IMR-90 (cell line): ENCODE measurements around the gene STAG1. TPM values are rescaled to one million over a fixed set of nuclear protein-coding genes. Genes with fewer than 3 reads are reported as not detected.

Experiments used
- ATAC-seq: fragments of 200-7000 bp; cut with Tn5 transposase; 2 replicates; pipeline ENCODE4 v1.9.1; 2020; ENCODE audit warnings: low read depth, mild to moderate bottlenecking, moderate library complexity
- BruUV-seq: library from RNA; stranded (reverse); fragments of 400-500 nt; replicated peaks from 2 replicates; lab custom pipeline; 2021; lab: Mats Ljungman, UMichigan
- CTCF ChIA-PET: fragments of 300-600 bp; formaldehyde crosslinking; extraction: SDS; loops from one replicate; lab custom pipeline; 2021; ENCODE audit warnings: antibody characterized with exemption; lab: Yijun Ruan, JAX
- POLR2A ChIA-PET: fragments of 300-600 bp; sonication (Branson Sonifier 250); formaldehyde crosslinking; loops from one replicate; lab custom pipeline; 2022; ENCODE audit warnings: antibody characterized with exemption; ENCODE audit not compliant: unreplicated experiment; lab: Charles Lee
- DNase-seq: peaks from one replicate; pipeline ENCODE4 v3.0.0; 2013
- H2AFZ ChIP-seq: replicated peaks from 2 replicates; pipeline ENCODE3; 2013; ENCODE audit warnings: low read length, mild to moderate bottlenecking; ENCODE audit not compliant: poor library complexity
- H2AK5ac ChIP-seq: 2 replicates; pipeline ENCODE4 v1.6.1; 2013; ENCODE audit warnings: low read depth, low read length, inconsistent platforms
- H2AK9ac ChIP-seq: replicated peaks from 2 replicates; pipeline ENCODE3; 2013; ENCODE audit warnings: mild to moderate bottlenecking, low read depth, low read length, moderate library complexity; ENCODE audit not compliant: poor library complexity
- H2BK120ac ChIP-seq: 2 replicates; pipeline ENCODE4 v1.6.1; 2013; ENCODE audit warnings: low read depth, low read length, inconsistent platforms
- H2BK15ac ChIP-seq: 3 replicates; pipeline ENCODE4 v1.6.1; 2013; ENCODE audit warnings: low read depth, low read length, inconsistent platforms
- H2BK20ac ChIP-seq: 2 replicates; pipeline ENCODE4 v1.6.1; 2013; ENCODE audit warnings: low read depth, mild to moderate bottlenecking, inconsistent platforms, low read length, moderate library complexity
- H2BK5ac ChIP-seq: 2 replicates; pipeline ENCODE4 v1.6.1; 2013; ENCODE audit warnings: mild to moderate bottlenecking, low read depth, low read length, inconsistent platforms; ENCODE audit not compliant: poor library complexity, severe bottlenecking
- H3K14ac ChIP-seq: replicated peaks from 2 replicates; pipeline ENCODE4 v1.6.1; 2013; ENCODE audit warnings: low read depth, low read length, inconsistent platforms
- H3K18ac ChIP-seq: 2 replicates; pipeline ENCODE4 v1.6.1; 2013; ENCODE audit warnings: low read depth, low read length, control low read depth
- H3K23ac ChIP-seq: 2 replicates; pipeline ENCODE4 v1.6.1; 2013; ENCODE audit warnings: low read depth, low read length, inconsistent platforms
- H3K27ac ChIP-seq: 2 replicates; pipeline ENCODE4 v1.5.1; 2013; ENCODE audit warnings: mild to moderate bottlenecking, control low read depth, low read length; ENCODE audit not compliant: insufficient read depth
- H3K27me3 ChIP-seq: 2 replicates; pipeline ENCODE4 v1.6.1; 2013; ENCODE audit warnings: low read length; ENCODE audit not compliant: control insufficient read depth, insufficient read depth
- H3K36me3 ChIP-seq: 2 replicates; pipeline ENCODE4 v1.6.1; 2013; ENCODE audit warnings: low read length, mixed read lengths; ENCODE audit not compliant: control insufficient read depth, insufficient read depth
- H3K4ac ChIP-seq: 2 replicates; pipeline ENCODE4 v1.6.1; 2013; ENCODE audit warnings: low read depth, low read length, inconsistent platforms
- H3K4me1 ChIP-seq: 2 replicates; pipeline ENCODE4 v1.6.1; 2013; ENCODE audit warnings: low read length, mixed read lengths; ENCODE audit not compliant: control insufficient read depth, insufficient read depth
- H3K4me2 ChIP-seq: 2 replicates; pipeline ENCODE4 v1.6.1; 2013; ENCODE audit warnings: low read depth, mild to moderate bottlenecking, control low read depth, low read length, moderate library complexity
- H3K4me3 ChIP-seq: 2 replicates; pipeline ENCODE4 v1.5.1; 2013; ENCODE audit warnings: low read depth, mild to moderate bottlenecking, control low read depth, low read length, moderate library complexity; ENCODE audit not compliant: insufficient read depth
- H3K56ac ChIP-seq: 2 replicates; pipeline ENCODE4 v1.6.1; 2013; ENCODE audit warnings: low read length, inconsistent platforms; ENCODE audit not compliant: insufficient read depth; ENCODE audit errors: extremely low read depth
- H3K79me1 ChIP-seq, 2 experiments: 2 replicates each; pipeline ENCODE4 v1.6.1; 2013; ENCODE audit warnings: low read length in 2 of 2, inconsistent platforms in 1 of 2, low read depth in 1 of 2
- H3K9ac ChIP-seq: 2 replicates; pipeline ENCODE4 v1.6.1; 2013; ENCODE audit warnings: low read depth, low read length, control low read depth
- H3K9me1 ChIP-seq: 2 replicates; pipeline ENCODE4 v1.6.1; 2013; ENCODE audit warnings: low read length, inconsistent platforms; ENCODE audit not compliant: insufficient read depth
- H3K9me3 ChIP-seq: 2 replicates; pipeline ENCODE4 v1.6.1; 2013; ENCODE audit warnings: low read length; ENCODE audit not compliant: control insufficient read depth, insufficient read depth
- H4K20me1 ChIP-seq: 2 replicates; pipeline ENCODE4 v1.6.1; 2013; ENCODE audit warnings: low read length, inconsistent platforms; ENCODE audit not compliant: insufficient read depth
- H4K5ac ChIP-seq: 2 replicates; pipeline ENCODE4 v1.6.1; 2013; ENCODE audit warnings: mild to moderate bottlenecking, low read depth, low read length, control low read depth
- H4K8ac ChIP-seq, 2 experiments: 2 replicates each; pipeline ENCODE4 v1.6.1; 2013; ENCODE audit warnings: low read depth in 2 of 2, low read length in 2 of 2, control low read depth in 1 of 2, inconsistent platforms in 1 of 2
- H4K91ac ChIP-seq: 2 replicates; pipeline ENCODE4 v1.6.1; 2013; ENCODE audit warnings: low read depth, low read length, inconsistent platforms; ENCODE audit not compliant: insufficient read depth
- CEBPB ChIP-seq: IDR thresholded peaks from 2 replicates; pipeline ENCODE4 v1.6.1; 2012; ENCODE audit warnings: low read depth, low read length, improper control_type of control experiment
- MAFK ChIP-seq: IDR thresholded peaks from 2 replicates; pipeline ENCODE4 v1.6.1; 2012; ENCODE audit warnings: low read depth, low read length, improper control_type of control experiment
- MAZ ChIP-seq: IDR thresholded peaks from 2 replicates; pipeline ENCODE4 v1.6.1; 2012; ENCODE audit warnings: low read depth, mild to moderate bottlenecking, low read length, improper control_type of control experiment, moderate library complexity, borderline replicate concordance
- WGBS, 2 experiments: methylation state at CpG; one replicate each; pipeline versions ENCODE4 v1.1.5 to v1.1.7; 2013; ENCODE audit warnings: missing lambda C conversion rate in 2 of 2; ENCODE audit not compliant: insufficient read length in 1 of 2; ENCODE audit errors: extremely low coverage in 2 of 2; 5-methylcytosine and 5-hydroxymethylcytosine counted together
- dilution Hi-C: fragments of 300-500 bp; cut with HindIII; formaldehyde crosslinking; loops from one replicate; pipeline ENCODE4 v1.14.3; 2018; ENCODE audit warnings: low sequenced_read_pairs; ENCODE audit not compliant: unreplicated experiment
- in situ Hi-C: fragments of 300-500 bp; cut with MboI; formaldehyde crosslinking; loops from 3 replicates; pipeline ENCODE4 v1.14.3; 2019; ENCODE audit warnings: low sequenced_read_pairs, inconsistent platforms, mixed read lengths
- intact Hi-C: fragments of 100-400 bp; cut with micrococcal nuclease; formaldehyde crosslinking; loops from 2 replicates; pipeline ENCODE4 v1.10.0; 2022
- polyA plus RNA-seq, 3 experiments: library from polyadenylated mRNA; depleted of rRNA; stranded (reverse); fragments of >200 nt; gene quantifications; 2 replicates each; pipeline ENCODE4 v1.2.3, GENCODE V29; 2012; ENCODE audit warnings: low replicate concordance in 1 of 3
- total RNA-seq: library from RNA; depleted of rRNA; stranded (reverse); fragments of >200 nt; gene quantifications from 2 replicates; pipeline ENCODE4 v1.2.3, GENCODE V29; 2012
- TF ChIP-seq, protein P1 (sequence below): fragments of 150-350 bp; IDR thresholded peaks from 2 replicates; pipeline ENCODE4 v1.6.1; 2017; ENCODE audit warnings: mild to moderate bottlenecking, antibody characterized with exemption, low read length, low read depth
- TF ChIP-seq, protein P2 (sequence below): conservative IDR thresholded peaks from 2 replicates; pipeline ENCODE4 v1.5.1; 2012; ENCODE audit warnings: mild to moderate bottlenecking, low read depth, low read length, improper control_type of control experiment
- TF ChIP-seq, protein P3 (sequence below): fragments of 150-350 bp; IDR thresholded peaks from 2 replicates; pipeline ENCODE4 v1.6.1; 2016; ENCODE audit warnings: low read depth, mild to moderate bottlenecking, low read length, moderate library complexity, borderline replicate concordance

Gene STAG1
- total and polyA plus RNA-seq, 2 of the 4 experiments (the other 2 are of a cell fraction), result 9.6 to 32.3 TPM

DNA sequence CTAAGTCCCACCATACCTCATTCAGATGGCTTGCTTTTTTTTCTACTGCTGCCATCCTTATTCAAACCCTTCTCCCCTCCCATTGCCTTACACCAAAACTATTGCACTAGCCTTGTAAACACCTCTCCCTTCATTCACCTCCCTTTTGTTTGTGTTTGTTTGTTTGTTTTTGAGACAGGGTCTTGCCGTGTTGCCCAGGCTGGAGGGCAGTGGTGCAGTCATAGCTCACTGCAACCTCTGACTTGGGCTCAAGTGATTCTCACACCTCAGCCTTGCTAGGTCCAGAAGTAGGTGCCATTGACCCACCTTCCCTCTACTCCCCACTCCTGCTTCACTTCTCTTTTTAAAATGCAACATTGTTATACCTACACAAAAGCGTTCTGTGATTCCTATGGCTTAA, 3.0 kb upstream of the STAG1 start:
- Histone ChIP-seq H2BK20ac (no peak overlapping the region), H3K27me3 (no peaks in the 10 kb centered on the region), H3K36me3 (no peaks in the 10 kb centered on the region), H3K9me3 (no peaks in the 10 kb centered on the region), H3K27ac (no peak overlapping the region), H3K4me1 (no peaks in the 10 kb centered on the region), H3K9ac (no peak overlapping the region), H4K20me1 (no peaks in the 10 kb centered on the region), H3K4me2 (no peak overlapping the region), H3K56ac (no peak overlapping the region), H3K4ac (no peak overlapping the region), H3K79me1 (peaks cover 10 to 17% of the 10 kb centered on the region in 2 experiments; a peak in 3 of 4 replicates), H4K91ac (no peak overlapping the region), H2AK9ac (no peak overlapping the region), H4K8ac (no peak overlapping the region), H2BK5ac (no peak overlapping the region), H2AK5ac (no peak overlapping the region), H3K9me1 (0 out of 2 replicates have a peak, but pooled peaks cover 4% of the 10 kb centered on the region), H2BK120ac (no peak overlapping the region; the same call in 1 of the 2 replicates), H3K18ac (no peak overlapping the region), H3K14ac (no peak overlapping the region), H4K5ac (no peak overlapping the region), H2BK15ac (no peak overlapping the region), H3K4me3 (no peak overlapping the region), H2AFZ (no peak overlapping the region), H3K23ac (no peak overlapping the region)
- in situ Hi-C loops (loop anchor here (5.0 to 10.0 kb wide), 3 partner anchors 257 to 680 kb away; no protein-coding TSS in a partner anchor), intact Hi-C loops (loop anchor here (10.0 kb wide), 1 partner anchor 1190 kb away; no protein-coding TSS in a partner anchor), dilution Hi-C loops (no loop called here)
- ATAC-seq (no peak), DNase-seq (no peak)
- TF ChIP-seq, protein P1, sequence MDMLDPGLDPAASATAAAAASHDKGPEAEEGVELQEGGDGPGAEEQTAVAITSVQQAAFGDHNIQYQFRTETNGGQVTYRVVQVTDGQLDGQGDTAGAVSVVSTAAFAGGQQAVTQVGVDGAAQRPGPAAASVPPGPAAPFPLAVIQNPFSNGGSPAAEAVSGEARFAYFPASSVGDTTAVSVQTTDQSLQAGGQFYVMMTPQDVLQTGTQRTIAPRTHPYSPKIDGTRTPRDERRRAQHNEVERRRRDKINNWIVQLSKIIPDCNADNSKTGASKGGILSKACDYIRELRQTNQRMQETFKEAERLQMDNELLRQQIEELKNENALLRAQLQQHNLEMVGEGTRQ, result no peak
- no peak for TF ChIP-seq MAZ
- TF ChIP-seq MAFK, result no peak
- TF ChIP-seq, protein P2, sequence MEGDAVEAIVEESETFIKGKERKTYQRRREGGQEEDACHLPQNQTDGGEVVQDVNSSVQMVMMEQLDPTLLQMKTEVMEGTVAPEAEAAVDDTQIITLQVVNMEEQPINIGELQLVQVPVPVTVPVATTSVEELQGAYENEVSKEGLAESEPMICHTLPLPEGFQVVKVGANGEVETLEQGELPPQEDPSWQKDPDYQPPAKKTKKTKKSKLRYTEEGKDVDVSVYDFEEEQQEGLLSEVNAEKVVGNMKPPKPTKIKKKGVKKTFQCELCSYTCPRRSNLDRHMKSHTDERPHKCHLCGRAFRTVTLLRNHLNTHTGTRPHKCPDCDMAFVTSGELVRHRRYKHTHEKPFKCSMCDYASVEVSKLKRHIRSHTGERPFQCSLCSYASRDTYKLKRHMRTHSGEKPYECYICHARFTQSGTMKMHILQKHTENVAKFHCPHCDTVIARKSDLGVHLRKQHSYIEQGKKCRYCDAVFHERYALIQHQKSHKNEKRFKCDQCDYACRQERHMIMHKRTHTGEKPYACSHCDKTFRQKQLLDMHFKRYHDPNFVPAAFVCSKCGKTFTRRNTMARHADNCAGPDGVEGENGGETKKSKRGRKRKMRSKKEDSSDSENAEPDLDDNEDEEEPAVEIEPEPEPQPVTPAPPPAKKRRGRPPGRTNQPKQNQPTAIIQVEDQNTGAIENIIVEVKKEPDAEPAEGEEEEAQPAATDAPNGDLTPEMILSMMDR, result no peak
- TF ChIP-seq CEBPB, result no peak
- TF ChIP-seq, protein P3, sequence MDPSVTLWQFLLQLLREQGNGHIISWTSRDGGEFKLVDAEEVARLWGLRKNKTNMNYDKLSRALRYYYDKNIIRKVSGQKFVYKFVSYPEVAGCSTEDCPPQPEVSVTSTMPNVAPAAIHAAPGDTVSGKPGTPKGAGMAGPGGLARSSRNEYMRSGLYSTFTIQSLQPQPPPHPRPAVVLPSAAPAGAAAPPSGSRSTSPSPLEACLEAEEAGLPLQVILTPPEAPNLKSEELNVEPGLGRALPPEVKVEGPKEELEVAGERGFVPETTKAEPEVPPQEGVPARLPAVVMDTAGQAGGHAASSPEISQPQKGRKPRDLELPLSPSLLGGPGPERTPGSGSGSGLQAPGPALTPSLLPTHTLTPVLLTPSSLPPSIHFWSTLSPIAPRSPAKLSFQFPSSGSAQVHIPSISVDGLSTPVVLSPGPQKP, result no peak
- CTCF ChIA-PET, result interaction anchor here (4.1 kb wide), 1 partner anchor 258 kb away, joined by 28 read pairs; no protein-coding TSS in a partner anchor
- WGBS, 2 experiments, result no CpG with 5 or more reads among the region's 2 CpGs
- POLR2A ChIA-PET, result no interaction called here
- BruUV-seq, result no TSS peak
